Fibroblast of the conjunctiva (primary cell): ENCODE results near the gene PTPRB.
A peak's percentile ranks its signal among the peaks of the same experiment; 100 is the strongest.

ENCODE experiments used
- DNase-seq: peaks from one replicate; pipeline ENCODE4 v3.0.0-alpha.2; 2010; ENCODE audit warnings: low read depth

The PTPRB gene

GRCh38 chr12:70592664-70593063 is 44.6 kb downstream of the PTPRB start:
- no peak for DNase-seq

- no peak for DNase-seq
These were observed 46.5 kb downstream of the PTPRB start for GRCh38 chr12:70590549-70591226.

- peak; percentile 60 for DNase-seq
These were observed 47.2 kb downstream of the PTPRB start for GRCh38 chr12:70590051-70590450.

- DNase-seq = no peak
These were observed 52.9 kb downstream of the PTPRB start for GRCh38 chr12:70584332-70584731.

- no peak for DNase-seq
These were observed 54.0 kb downstream of the PTPRB start for GRCh38 chr12:70583251-70583650.

- DNase-seq = no peak
These were observed 56.0 kb downstream of the PTPRB start for GRCh38 chr12:70581208-70581607.

- no peak for DNase-seq
These were observed 60.0 kb downstream of the PTPRB start for GRCh38 chr12:70577283-70577634.

- peak; percentile 68 for DNase-seq
These were observed 60.6 kb downstream of the PTPRB start for GRCh38 chr12:70576341-70577282.

GRCh38 chr12:70571705-70572268 is 65.4 kb downstream of the PTPRB start:
- no peak for DNase-seq

- DNase-seq = no peak
These were observed 66.2 kb downstream of the PTPRB start for GRCh38 chr12:70571029-70571428.

- DNase-seq = no peak
These were observed 75.7 kb downstream of the PTPRB start for GRCh38 chr12:70561550-70561949.

- no peak for DNase-seq
These were observed 76.6 kb downstream of the PTPRB start for GRCh38 chr12:70560671-70561070.

GRCh38 chr12:70559390-70559789 is 77.8 kb downstream of the PTPRB start:
- DNase-seq = no peak

- DNase-seq = no peak
These were observed 79.5 kb downstream of the PTPRB start for GRCh38 chr12:70557583-70558191.

GRCh38 chr12:70556179-70556869 is 80.9 kb downstream of the PTPRB start:
- DNase-seq = no peak

- no peak for DNase-seq
These were observed 82.1 kb downstream of the PTPRB start for GRCh38 chr12:70555081-70555480.

- no peak for DNase-seq
These were observed 83.8 kb downstream of the PTPRB start for GRCh38 chr12:70553391-70553859.

- no peak for DNase-seq
These were observed 85.5 kb downstream of the PTPRB start for GRCh38 chr12:70551731-70552130.

- no peak for DNase-seq
These were observed 87.0 kb downstream of the PTPRB start for GRCh38 chr12:70550180-70550577.

- DNase-seq = no peak
These were observed 87.7 kb downstream of the PTPRB start for GRCh38 chr12:70549340-70550179.

GRCh38 chr12:70543444-70543843 is 93.8 kb downstream of the PTPRB start:
- DNase-seq = peak; percentile 67
